HG02943 (cell line): ENCODE measurements around the gene CUEDC2.

ENCODE experiments used
- ATAC-seq: cut with Tn5 transposase; IDR thresholded peaks from one replicate; pipeline ENCODE4 v1.9.1; 2021; ENCODE audit warnings: mild to moderate bottlenecking, low read depth, moderate library complexity; ENCODE audit not compliant: unreplicated experiment

The CUEDC2 gene

GRCh38 chr10:102429468-102429867 is 2.9 kb downstream of the CUEDC2 start:
- ATAC-seq: no peak

- ATAC-seq: no peak
Observed at GRCh38 chr10:102426803-102427287, 5.5 kb downstream of the CUEDC2 start.

DNA sequence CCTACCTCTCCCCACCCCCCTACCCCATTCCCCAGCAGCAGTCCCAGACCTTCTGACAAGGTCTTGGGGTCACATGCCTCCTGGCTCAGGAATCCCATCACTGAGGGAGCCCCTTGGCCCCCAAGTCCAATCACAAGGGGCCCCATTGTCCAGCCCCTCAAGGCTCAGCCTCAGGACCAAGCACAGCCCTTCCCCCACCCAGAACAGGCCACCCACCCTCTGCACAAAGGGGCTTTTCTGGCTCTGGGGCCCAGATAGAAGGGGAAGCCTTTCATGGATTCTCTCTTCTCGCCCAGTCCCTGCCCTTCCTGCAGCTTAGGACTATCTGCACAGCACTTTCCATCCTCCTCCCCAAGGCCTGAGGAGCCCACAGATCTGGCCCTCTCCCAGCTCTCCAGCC is 6.9 kb downstream of the CUEDC2 start:
- no peak for ATAC-seq

GRCh38 chr10:102424916-102425315 is 7.5 kb downstream of the CUEDC2 start:
- ATAC-seq: no peak

DNA sequence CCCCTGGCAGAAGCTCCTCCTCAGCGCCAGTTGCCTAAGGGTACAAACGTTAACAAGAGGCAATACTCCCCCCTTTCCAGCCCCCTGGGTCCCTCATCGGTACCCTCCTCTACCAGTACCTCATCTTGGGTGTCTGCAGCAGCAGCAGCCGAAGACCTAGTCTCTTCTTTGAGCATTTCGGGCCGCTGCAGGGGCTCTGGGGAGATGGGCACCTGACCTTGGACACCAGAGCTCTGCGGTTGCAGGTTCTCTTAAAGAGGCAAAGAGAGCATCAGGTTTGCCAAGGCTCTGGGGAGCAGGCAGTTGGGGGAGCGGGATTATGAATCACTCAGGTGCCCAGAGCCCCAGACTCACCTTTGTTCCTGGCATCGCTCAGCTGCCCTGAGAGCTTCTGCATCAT is 8.2 kb downstream of the CUEDC2 start:
- no peak for ATAC-seq

DNA sequence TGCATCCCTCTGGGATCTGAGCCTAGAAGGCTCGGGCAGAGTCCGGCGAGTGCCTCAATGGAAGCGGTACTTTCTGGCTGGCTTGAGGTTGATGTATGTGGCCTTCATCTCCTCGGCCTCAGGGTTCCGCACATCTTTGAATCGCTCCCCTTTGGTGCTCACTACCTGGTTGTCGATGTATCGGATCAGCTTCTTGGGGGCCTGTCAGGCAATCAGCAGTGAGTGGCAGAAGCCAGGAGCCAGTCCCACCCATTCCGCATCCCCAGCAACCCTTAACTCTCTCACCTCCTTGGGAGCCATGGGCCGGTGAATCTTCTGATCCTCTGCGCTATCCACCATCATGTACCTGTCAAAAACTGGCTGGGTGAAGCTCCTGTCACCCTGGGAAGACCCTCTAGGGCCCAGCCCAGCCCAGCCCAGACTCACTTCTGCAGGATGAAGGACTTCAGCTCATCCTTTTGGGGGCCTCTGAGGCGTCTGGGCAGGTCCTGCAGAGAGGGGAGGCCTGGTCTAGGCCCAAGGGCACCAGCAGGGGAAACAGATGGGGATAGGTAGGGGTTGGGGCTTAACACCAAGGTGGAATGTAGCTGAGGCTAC is 8.9 kb downstream of the CUEDC2 start:
- ATAC-seq: no peak

DNA sequence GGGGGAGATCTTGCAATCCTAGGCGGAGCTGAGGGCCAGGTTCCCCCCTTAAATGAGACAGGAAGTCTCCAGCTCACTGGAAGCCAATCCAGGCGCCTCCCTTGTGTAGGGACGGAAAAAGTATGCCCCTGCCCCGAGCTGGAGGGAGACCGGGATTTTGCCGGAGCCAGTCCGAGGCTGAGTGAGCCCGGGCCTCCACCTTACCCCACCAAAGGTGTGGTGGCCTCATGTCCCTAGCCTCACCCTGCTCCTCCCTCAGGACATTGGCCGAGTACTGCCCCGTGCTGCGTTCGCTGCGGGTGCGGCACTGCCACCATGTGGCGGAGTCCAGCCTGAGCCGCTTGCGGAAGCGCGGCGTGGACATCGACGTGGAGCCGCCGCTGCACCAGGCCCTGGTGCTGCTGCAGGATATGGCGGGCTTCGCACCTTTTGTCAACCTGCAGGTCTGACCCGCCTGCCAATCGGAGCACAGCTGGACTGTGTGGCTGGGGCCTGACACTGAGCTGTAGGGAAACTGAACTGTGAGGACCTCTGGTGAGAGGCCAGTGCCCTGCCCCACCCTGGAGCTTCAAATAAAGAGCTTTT is 9.7 kb downstream of the CUEDC2 start:
- no peak for ATAC-seq

GRCh38 chr10:102421757-102422512 is 10.4 kb downstream of the CUEDC2 start:
- no peak for ATAC-seq

DNA sequence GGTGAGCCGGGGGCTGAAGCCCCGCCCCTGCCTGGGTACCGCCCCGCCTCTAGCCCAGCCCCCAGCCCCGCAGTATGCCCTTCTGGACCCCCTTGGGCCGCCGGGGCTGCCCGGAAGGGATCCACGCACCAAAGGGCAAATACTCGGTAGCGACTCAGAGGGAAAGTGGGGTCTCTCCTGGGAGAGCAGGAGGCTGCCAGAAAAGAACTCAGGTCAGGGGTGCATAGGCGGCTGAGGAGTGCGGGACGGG is 10.9 kb downstream of the CUEDC2 start:
- ATAC-seq: no peak

DNA sequence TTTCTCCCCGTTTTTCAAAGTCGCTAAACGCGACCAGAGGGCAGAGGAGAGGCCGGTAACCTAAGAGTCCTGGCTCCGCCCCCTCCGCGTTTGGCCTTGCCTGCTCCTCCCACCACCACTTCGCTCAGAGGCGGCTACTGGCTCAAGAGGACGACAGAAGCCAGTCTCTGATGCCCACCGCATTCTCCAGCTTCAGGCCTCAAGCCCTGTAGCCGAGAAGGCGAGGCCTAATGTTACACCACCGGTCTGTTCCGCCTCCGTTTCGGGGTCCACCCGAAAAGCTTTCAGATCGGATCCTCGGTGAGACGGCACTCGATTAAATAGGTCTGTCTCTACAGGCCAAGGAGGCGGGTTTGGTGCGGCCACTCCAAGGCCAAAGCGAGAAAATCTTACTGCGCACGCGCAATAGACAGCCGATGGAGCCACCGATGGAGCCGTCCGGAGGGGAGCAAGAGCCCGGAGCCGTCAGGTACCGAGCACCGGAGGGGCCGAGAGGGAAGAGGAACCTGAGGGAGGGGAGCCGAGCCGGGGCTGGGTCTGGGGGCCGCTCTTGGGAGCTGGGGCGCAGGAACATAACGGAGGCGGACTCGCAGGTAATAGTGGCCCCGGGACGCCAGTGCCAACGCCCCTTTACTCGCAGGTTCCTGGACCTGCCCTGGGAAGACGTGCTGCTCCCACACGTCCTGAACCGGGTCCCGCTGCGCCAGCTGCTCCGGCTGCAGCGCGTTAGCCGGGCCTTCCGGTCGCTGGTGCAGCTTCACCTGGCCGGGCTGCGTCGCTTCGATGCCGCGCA is 11.5 kb downstream of the CUEDC2 start, which contains the start of gene FBXL15:
TSS of gene FBXL15 (plus strand) at position 123 of the 793 bp plus-strand sequence. CDS start at position 417, 294 bp downstream.
- peak; percentile 76 for ATAC-seq

GRCh38 chr10:102420181-102420713 is 12.1 kb downstream of the CUEDC2 start:
- no peak for ATAC-seq

DNA sequence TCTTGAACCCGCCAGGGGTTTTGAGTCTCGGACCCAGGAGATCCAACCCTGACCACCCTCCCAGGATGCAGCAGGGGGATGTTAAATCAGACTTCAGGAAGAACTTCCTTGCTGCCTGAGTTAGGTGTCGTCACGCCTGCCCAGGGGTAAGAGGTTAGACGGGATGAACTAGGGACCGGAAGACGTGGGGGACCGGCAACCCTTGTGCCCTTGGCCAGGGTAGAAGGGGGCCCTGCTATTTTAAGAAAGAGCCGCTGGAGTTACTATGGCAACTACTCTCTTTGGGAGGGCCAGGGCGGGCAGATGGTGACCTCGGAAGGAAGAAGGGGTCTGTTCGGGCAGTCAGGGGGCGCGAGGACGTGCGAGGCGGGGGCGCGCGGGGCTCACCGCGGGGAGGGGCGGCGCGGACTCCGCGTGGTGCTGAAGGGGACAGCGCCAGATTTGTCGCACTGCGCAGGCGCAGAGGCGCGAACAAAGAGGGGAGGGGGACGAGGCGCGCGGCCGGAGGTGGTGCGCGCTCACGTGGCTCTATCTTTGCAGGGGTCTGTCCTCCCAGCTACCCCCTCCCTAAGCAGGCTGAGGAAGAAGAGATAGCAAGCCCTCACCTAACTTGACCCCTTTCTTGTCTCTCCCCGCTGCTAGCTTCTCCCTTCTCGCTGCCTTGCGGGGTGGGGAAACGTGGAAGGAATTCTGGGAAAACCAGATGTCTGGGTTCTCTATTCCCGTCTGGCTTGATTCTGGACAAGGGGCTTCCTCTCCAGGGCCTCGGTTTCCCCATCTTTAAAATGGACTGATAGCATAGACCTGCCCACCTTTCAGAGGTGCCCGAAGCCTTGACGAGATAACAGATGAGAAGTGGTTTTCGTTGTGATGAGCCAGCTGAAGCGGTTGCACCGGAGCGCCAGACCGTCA is 12.8 kb downstream of the CUEDC2 start:
- no peak for ATAC-seq

- ATAC-seq: no peak
Observed at GRCh38 chr10:102418622-102419268, 13.6 kb downstream of the CUEDC2 start, which contains the start of gene PSD. Gene PSD (minus strand): TSS chr10:102418785. CDS start chr10:102417038, 1,747 bp downstream.

GRCh38 chr10:102416695-102417094 is 15.7 kb downstream of the CUEDC2 start:
- no peak for ATAC-seq

- ATAC-seq: no peak
Observed at GRCh38 chr10:102416283-102416682, 16.1 kb downstream of the CUEDC2 start.

DNA sequence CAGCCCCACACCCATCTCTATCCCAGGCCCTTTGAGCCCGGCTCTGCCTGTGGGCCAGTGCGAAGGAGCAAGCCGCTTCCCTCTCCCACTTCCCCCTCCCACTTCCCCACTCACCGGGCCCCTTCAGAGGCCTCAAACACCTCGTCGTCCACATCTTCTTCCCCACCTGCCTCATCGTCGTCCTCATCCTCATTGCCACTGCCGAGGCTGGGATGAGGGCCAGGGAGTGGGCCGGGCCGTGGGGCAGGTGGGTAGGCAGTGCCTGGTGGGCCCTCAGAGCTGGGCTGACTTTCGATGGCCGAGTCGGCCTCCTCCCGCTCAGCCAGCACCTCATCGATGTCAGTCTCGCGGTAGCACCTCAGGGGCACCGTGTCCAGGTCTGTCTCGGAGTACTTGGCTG is 17.6 kb downstream of the CUEDC2 start:
- no peak for ATAC-seq

GRCh38 chr10:102413806-102414561 is 18.4 kb downstream of the CUEDC2 start:
- no peak for ATAC-seq

- ATAC-seq: no peak
Observed at GRCh38 chr10:102413053-102413705, 19.2 kb downstream of the CUEDC2 start.
